ENCODE data around the gene EFHB. TPM values are rescaled to one million over a fixed set of nuclear protein-coding genes. Genes with fewer than 3 reads are reported as not detected.
A peak's percentile ranks its signal among the peaks of the same experiment; 100 is the strongest.
"Not testable (repeated sequence)": the region's sequence is repeated elsewhere in the genome, so short reads cannot be mapped to it uniquely, and the experiment has no call there.

Gene EFHB
- total RNA-seq, 1 experiment from 2014 or later = not detected

- no TSS peak for BruUV-seq (replicated peaks)
- Histone ChIP-seq H3K4me3 (ENCODE audit: low read length) (no peak overlapping the region), H3F3A (ENCODE audit: low read length, unreplicated experiment) (no peaks in the 10 kb centered on the region), H3K4me2 (ENCODE audit: low read length) (no peak overlapping the region), H3K9me2 (replicated peaks; ENCODE audit: low read length) (no peaks in the 10 kb centered on the region), H3K4me1 (ENCODE audit: insufficient read depth, low read length) (no peaks in the 10 kb centered on the region), H3K9ac (ENCODE audit: low read length) (no peak overlapping the region), H4K20me1 (ENCODE audit: low read length) (no peaks in the 10 kb centered on the region), H2AFZ (ENCODE audit: low read length) (no peak overlapping the region), H3K27me3 (ENCODE audit: low read length) (peaks cover 5% of the 10 kb centered on the region; the same call in 1 of the 2 replicates), H3K27ac (ENCODE audit: low read length) (no peak overlapping the region), H3K36me3 (ENCODE audit: low read depth, low read length) (no peaks in the 10 kb centered on the region), H3K79me2 (ENCODE audit: low read length) (no peaks in the 10 kb centered on the region), H3K9me3 (ENCODE audit: low read length) (no peaks in the 10 kb centered on the region)
- no peak for ATAC-seq
- intact Hi-C loops (cut with micrococcal nuclease) = no loop called here
- no peak for DNase-seq
- no peak for TF ChIP-seq EZH2 (IDR thresholded peaks at IDR 0.05; ENCODE audit: low read length, unreplicated experiment)
- TF ChIP-seq CTCF (conservative IDR thresholded peaks at IDR 0.05; ENCODE audit: low read depth, low read length) = no peak
- no peak for TF ChIP-seq EZH2phosphoT487 (IDR thresholded peaks at IDR 0.05; ENCODE audit: borderline replicate concordance, low read length)
- CTCF ChIA-PET = no interaction called here
- POLR2A ChIA-PET (ENCODE audit: unreplicated experiment) = no interaction called here
Observed at GRCh38 chr3:19877656-19878055, 56.4 kb downstream of the EFHB start.

DNA sequence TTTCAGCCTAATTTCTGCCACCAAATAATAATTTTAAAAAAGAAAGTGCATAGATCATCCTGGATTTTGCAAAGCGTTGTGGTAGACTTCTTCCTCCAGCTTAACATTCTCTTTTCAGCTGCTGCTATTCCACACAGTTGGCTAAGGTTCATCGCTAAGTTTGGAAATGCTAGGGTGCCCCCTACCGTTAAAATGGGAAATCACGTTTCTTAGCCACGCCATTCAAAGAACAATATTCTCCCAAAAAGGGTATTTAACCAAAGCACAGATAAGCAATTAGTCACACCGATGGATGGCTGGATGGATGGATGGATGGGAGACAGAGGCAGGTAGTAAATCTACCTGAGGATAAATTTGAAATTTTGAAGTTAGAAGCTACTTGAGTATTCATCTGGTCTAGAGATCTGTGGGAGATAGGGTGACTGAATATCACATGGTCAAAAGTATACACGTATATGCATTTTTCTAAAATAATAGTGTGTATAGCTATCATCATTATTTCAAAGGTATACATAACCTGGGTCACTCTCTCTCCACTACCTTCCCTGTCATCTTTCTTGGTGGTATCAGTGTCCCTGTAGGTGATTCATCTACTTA, 67.2 kb downstream of the EFHB start:
- Histone ChIP-seq H3K9me3 (ENCODE audit: low read length) (no peaks in the 10 kb centered on the region), H2AFZ (ENCODE audit: low read length) (no peak overlapping the region), H3K4me1 (ENCODE audit: insufficient read depth, low read length) (no peaks in the 10 kb centered on the region), H3K27ac (ENCODE audit: low read length) (no peak overlapping the region), H3K4me2 (ENCODE audit: low read length) (no peak overlapping the region), H3K79me2 (ENCODE audit: low read length) (no peaks in the 10 kb centered on the region), H4K20me1 (ENCODE audit: low read length) (no peaks in the 10 kb centered on the region), H3F3A (ENCODE audit: low read length, unreplicated experiment) (no peaks in the 10 kb centered on the region), H3K27me3 (ENCODE audit: low read length) (peaks cover 42% of the 10 kb centered on the region), H3K4me3 (ENCODE audit: low read length) (no peak overlapping the region), H3K36me3 (ENCODE audit: low read depth, low read length) (no peaks in the 10 kb centered on the region), H3K9ac (ENCODE audit: low read length) (no peak overlapping the region), H3K9me2 (replicated peaks; ENCODE audit: low read length) (no peaks in the 10 kb centered on the region)
- TF ChIP-seq CTCF (conservative IDR thresholded peaks at IDR 0.05; ENCODE audit: low read depth, low read length) = peak; percentile 95
- no peak for TF ChIP-seq EZH2 (IDR thresholded peaks at IDR 0.05; ENCODE audit: low read length, unreplicated experiment)
- CTCF ChIA-PET = interaction anchor here (0.5 to 2.2 kb wide), 4 partner anchors 167 to 720 kb away, joined by 3 to 17 read pairs (median 5); no protein-coding TSS in a partner anchor
- POLR2A ChIA-PET (ENCODE audit: unreplicated experiment) = no interaction called here
- DNase-seq (peak; percentile 82), ATAC-seq (peak; percentile 89)
- intact Hi-C loops (cut with micrococcal nuclease) = loop anchor here (1.0 to 5.0 kb wide), 2 partner anchors 518 to 1020 kb away; no protein-coding TSS in a partner anchor
- BruUV-seq (replicated peaks) = no TSS peak

GRCh38 chr3:19855318-19855717, 78.7 kb downstream of the EFHB start:
- H3K9me3 ChIP-seq (ENCODE audit: low read length); BruUV-seq (replicated peaks); H3K27me3 ChIP-seq (ENCODE audit: low read length); POLR2A ChIA-PET (ENCODE audit: unreplicated experiment); H3K79me2 ChIP-seq (ENCODE audit: low read length); H3K4me2 ChIP-seq (ENCODE audit: low read length); H3K27ac ChIP-seq (ENCODE audit: low read length); intact Hi-C loops (cut with micrococcal nuclease); H3K36me3 ChIP-seq (ENCODE audit: low read depth, low read length); H2AFZ ChIP-seq (ENCODE audit: low read length); H3K9me2 ChIP-seq (replicated peaks; ENCODE audit: low read length); CTCF ChIA-PET; DNase-seq; H4K20me1 ChIP-seq (ENCODE audit: low read length); H3K4me1 ChIP-seq (ENCODE audit: insufficient read depth, low read length); ATAC-seq; H3K9ac ChIP-seq (ENCODE audit: low read length); H3F3A ChIP-seq (ENCODE audit: low read length, unreplicated experiment); H3K4me3 ChIP-seq (ENCODE audit: low read length): not testable (repeated sequence)

- intact Hi-C loops (cut with micrococcal nuclease); H3K9me2 ChIP-seq (replicated peaks; ENCODE audit: low read length); CTCF ChIA-PET; BruUV-seq (replicated peaks); H3F3A ChIP-seq (ENCODE audit: low read length, unreplicated experiment); POLR2A ChIA-PET (ENCODE audit: unreplicated experiment); H3K79me2 ChIP-seq (ENCODE audit: low read length); H3K36me3 ChIP-seq (ENCODE audit: low read depth, low read length); DNase-seq; ATAC-seq; H4K20me1 ChIP-seq (ENCODE audit: low read length); H3K27ac ChIP-seq (ENCODE audit: low read length); H3K4me1 ChIP-seq (ENCODE audit: insufficient read depth, low read length); H3K4me2 ChIP-seq (ENCODE audit: low read length); H3K9ac ChIP-seq (ENCODE audit: low read length); H3K4me3 ChIP-seq (ENCODE audit: low read length); H2AFZ ChIP-seq (ENCODE audit: low read length); H3K27me3 ChIP-seq (ENCODE audit: low read length); H3K9me3 ChIP-seq (ENCODE audit: low read length): not testable (repeated sequence)
Observed at GRCh38 chr3:19846609-19847008, 87.4 kb downstream of the EFHB start.

All from PC-3 (cell line).